Tibial artery (tissue), 4 donors: ENCODE results near the gene AFF4.
"Not testable (repeated sequence)": the region's sequence is repeated elsewhere in the genome, so short reads cannot be mapped to it uniquely, and the experiment has no call there.

Source experiments
- DNase-seq, 2 donors: peaks; one replicate each; pipeline ENCODE4 v3.0.0-alpha.2; 2019
- H3K27ac ChIP-seq, 2 donors: fragments of 200-600 bp; sonication (generic) in 1 of 2; 1 replicate in 1 of 2; 2 replicates in 1 of 2; pipeline ENCODE4 v1.5.1; 2018 to 2019; ENCODE audit warnings: mild to moderate bottlenecking in 1 of 2
- H3K27me3 ChIP-seq, 2 donors: fragments of 200-600 bp; sonication (generic) in 1 of 2; one replicate each; pipeline versions ENCODE4 v1.5.1 to v1.6.0; 2016 to 2019
- H3K36me3 ChIP-seq, 3 donors: fragments of 200-600 bp; sonication (generic) in 2 of 3; one replicate each; pipeline ENCODE4 v1.5.1; 2016 to 2019; ENCODE audit warnings: mild to moderate bottlenecking in 2 of 3
- H3K4me1 ChIP-seq, 4 donors: fragments of 200-600 bp; sonication (generic) in 2 of 4; 1 replicate in 3 of 4; 2 replicates in 1 of 4; pipeline ENCODE4 v1.5.1; 2016 to 2019
- H3K4me3 ChIP-seq, 2 donors: fragments of 200-600 bp; sonication (generic) in 1 of 2; 1 replicate in 1 of 2; 2 replicates in 1 of 2; pipeline ENCODE4 v1.5.1; 2018 to 2019; ENCODE audit warnings: mild to moderate bottlenecking in 2 of 2
- H3K9me3 ChIP-seq, 3 donors: fragments of 200-600 bp; sonication (generic) in 1 of 3; one replicate each; pipeline ENCODE4 v1.5.1; 2016 to 2019
- CTCF ChIP-seq, 2 experiments: fragments of 200-600 bp in 1 of 2; fragments of 450-650 bp in 1 of 2; IDR thresholded peaks; one replicate each; pipeline ENCODE4 v1.5.1; 2017 to 2019; ENCODE audit warnings: antibody characterized with exemption in 2 of 2, mild to moderate bottlenecking in 1 of 2, moderate library complexity in 1 of 2
- intact Hi-C: fragments of 100-400 bp; cut with DNase I; formaldehyde crosslinking; loops from one replicate; pipeline ENCODE4 v1.15.0; 2023; ENCODE audit warnings: low total_unique reads

Gene AFF4

GRCh38 chr5:132987531-132988408 is 24.3 kb upstream of the AFF4 start:
- intact Hi-C loops, result no loop called here
- H3K27ac ChIP-seq, result no peak overlapping the region
- no peak for TF ChIP-seq CTCF (IDR thresholded peaks at IDR 0.05)

GRCh38 chr5:132982971-132983370 is 19.5 kb upstream of the AFF4 start:
- H3K36me3 ChIP-seq, DNase-seq, H3K27me3 ChIP-seq, H3K4me1 ChIP-seq, intact Hi-C loops, H3K27ac ChIP-seq, H3K4me3 ChIP-seq, H3K9me3 ChIP-seq: not testable (repeated sequence)

More at GRCh38 chr5:132987531-132988408, 24.3 kb upstream of the AFF4 start:
- Histone ChIP-seq H3K4me1 (no peaks in the 10 kb centered on the region), H3K9me3 (no peaks in the 10 kb centered on the region), H3K36me3 (no peaks in the 10 kb centered on the region), H3K27me3 (no peaks in the 10 kb centered on the region), H3K4me3 (no peak overlapping the region)
- no peak for DNase-seq

GRCh38 chr5:132981288-132981687 is 17.9 kb upstream of the AFF4 start:
- Histone ChIP-seq H3K27me3 (no peaks in the 10 kb centered on the region), H3K27ac (no peak overlapping the region), H3K36me3 (no peaks in the 10 kb centered on the region), H3K4me1 (no peaks in the 10 kb centered on the region), H3K4me3 (no peak overlapping the region), H3K9me3 (peaks cover 0 to 4% (median 0%) of the 10 kb centered on the region in 3 donors)
- DNase-seq, result no peak
- intact Hi-C loops, result no loop called here
- TF ChIP-seq CTCF (IDR thresholded peaks at IDR 0.05), result no peak

- H3K27me3 ChIP-seq, result no peaks in the 10 kb centered on the region
- no peaks in the 10 kb centered on the region for H3K4me1 ChIP-seq
- no peak for DNase-seq
- H3K4me3 ChIP-seq, result no peak overlapping the region
- H3K27ac ChIP-seq, result no peak overlapping the region
- TF ChIP-seq CTCF (IDR thresholded peaks at IDR 0.05), result no peak
- H3K36me3 ChIP-seq, result no peaks in the 10 kb centered on the region
- peaks cover 0 to 4% (median 0%) of the 10 kb centered on the region in 3 donors for H3K9me3 ChIP-seq
- intact Hi-C loops, result no loop called here
Observed at GRCh38 chr5:132979976-132980375, 16.5 kb upstream of the AFF4 start.

GRCh38 chr5:132979367-132979940 is 16.0 kb upstream of the AFF4 start:
- Histone ChIP-seq H3K4me3 (no peak overlapping the region), H3K9me3 (peaks cover 0 to 4% (median 0%) of the 10 kb centered on the region in 3 donors), H3K27me3 (no peaks in the 10 kb centered on the region), H3K4me1 (no peaks in the 10 kb centered on the region), H3K36me3 (no peaks in the 10 kb centered on the region), H3K27ac (no peak overlapping the region)
- intact Hi-C loops, result no loop called here
- no peak for TF ChIP-seq CTCF (IDR thresholded peaks at IDR 0.05)
- DNase-seq, result no peak

- intact Hi-C loops, result no loop called here
- Histone ChIP-seq H3K9me3 (peaks cover 0 to 4% (median 0%) of the 10 kb centered on the region in 3 donors), H3K27me3 (no peaks in the 10 kb centered on the region), H3K4me3 (no peak overlapping the region), H3K4me1 (no peaks in the 10 kb centered on the region), H3K27ac (no peak overlapping the region), H3K36me3 (no peaks in the 10 kb centered on the region)
- no peak for DNase-seq
- no peak for TF ChIP-seq CTCF (IDR thresholded peaks at IDR 0.05)
Observed at GRCh38 chr5:132976852-132977251, 13.4 kb upstream of the AFF4 start.

GRCh38 chr5:132972436-132972828 is 9.0 kb upstream of the AFF4 start:
- H3K4me3 ChIP-seq, intact Hi-C loops, H3K36me3 ChIP-seq, DNase-seq, H3K27me3 ChIP-seq, H3K4me1 ChIP-seq, H3K9me3 ChIP-seq, H3K27ac ChIP-seq: not testable (repeated sequence)
